GM12864 (cell line): ENCODE results near the gene UGT1A10.

ENCODE experiments used
- DNase-seq: peaks from one replicate; pipeline ENCODE4 v3.0.0-alpha.2; 2011; ENCODE audit warnings: low read depth
- H3K4me3 ChIP-seq: 2 replicates; pipeline ENCODE4 v1.5.1; 2011; ENCODE audit warnings: mild to moderate bottlenecking, low read depth, low read length, control low read depth
- TF ChIP-seq, protein P1 (sequence below): IDR thresholded peaks from 2 replicates; pipeline ENCODE4 v1.5.1; 2011; ENCODE audit warnings: low read depth, mild to moderate bottlenecking, moderate library complexity, low read length, control low read depth, inconsistent platforms; ENCODE audit errors: missing control alignments

Gene UGT1A10

DNA sequence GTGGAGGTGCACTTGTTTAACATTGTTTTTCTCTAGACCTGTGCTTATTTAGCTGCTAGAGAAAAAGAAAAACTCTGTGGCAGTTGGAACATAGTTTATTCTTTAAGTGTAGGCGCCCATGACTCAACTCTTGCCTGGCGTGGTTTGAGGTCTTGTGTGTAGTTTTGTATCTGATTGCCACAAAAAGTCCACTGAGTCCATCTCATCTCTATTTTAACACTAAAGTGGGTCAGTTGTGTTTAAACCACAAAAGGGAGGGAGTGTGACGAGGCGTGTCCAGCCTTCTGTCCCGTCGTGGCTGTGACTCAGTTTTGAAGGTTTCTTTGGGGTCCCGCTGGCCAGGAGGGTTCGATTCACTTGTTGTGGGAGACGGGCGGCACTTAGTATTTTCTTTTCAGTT lies 20.2 kb downstream of the UGT1A10 start:
- TF ChIP-seq, protein P1, sequence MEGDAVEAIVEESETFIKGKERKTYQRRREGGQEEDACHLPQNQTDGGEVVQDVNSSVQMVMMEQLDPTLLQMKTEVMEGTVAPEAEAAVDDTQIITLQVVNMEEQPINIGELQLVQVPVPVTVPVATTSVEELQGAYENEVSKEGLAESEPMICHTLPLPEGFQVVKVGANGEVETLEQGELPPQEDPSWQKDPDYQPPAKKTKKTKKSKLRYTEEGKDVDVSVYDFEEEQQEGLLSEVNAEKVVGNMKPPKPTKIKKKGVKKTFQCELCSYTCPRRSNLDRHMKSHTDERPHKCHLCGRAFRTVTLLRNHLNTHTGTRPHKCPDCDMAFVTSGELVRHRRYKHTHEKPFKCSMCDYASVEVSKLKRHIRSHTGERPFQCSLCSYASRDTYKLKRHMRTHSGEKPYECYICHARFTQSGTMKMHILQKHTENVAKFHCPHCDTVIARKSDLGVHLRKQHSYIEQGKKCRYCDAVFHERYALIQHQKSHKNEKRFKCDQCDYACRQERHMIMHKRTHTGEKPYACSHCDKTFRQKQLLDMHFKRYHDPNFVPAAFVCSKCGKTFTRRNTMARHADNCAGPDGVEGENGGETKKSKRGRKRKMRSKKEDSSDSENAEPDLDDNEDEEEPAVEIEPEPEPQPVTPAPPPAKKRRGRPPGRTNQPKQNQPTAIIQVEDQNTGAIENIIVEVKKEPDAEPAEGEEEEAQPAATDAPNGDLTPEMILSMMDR: no peak
- DNase-seq: no peak
- no peak overlapping the region for H3K4me3 ChIP-seq

DNA sequence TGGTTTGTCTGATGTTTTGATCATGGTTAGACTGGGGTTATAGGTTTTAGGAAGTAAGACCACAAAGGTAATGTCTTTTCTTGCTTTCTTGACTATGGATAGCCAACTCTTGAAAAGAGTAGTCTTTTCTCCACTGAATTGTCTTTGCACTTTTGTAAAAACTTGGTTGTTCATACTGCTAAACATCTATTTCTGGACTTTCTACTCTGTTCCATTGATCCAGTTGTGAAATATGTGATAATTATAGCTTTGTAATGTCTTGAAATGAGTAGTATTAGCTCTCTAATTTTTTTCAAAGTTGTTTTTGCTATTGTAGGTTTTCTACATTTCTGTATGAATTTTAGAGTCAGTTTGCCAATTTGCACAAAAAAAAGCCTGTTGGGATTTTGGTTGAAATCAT lies 22.4 kb downstream of the UGT1A10 start:
- TF ChIP-seq, protein P1: no peak
- no peak overlapping the region for H3K4me3 ChIP-seq
- no peak for DNase-seq

DNA sequence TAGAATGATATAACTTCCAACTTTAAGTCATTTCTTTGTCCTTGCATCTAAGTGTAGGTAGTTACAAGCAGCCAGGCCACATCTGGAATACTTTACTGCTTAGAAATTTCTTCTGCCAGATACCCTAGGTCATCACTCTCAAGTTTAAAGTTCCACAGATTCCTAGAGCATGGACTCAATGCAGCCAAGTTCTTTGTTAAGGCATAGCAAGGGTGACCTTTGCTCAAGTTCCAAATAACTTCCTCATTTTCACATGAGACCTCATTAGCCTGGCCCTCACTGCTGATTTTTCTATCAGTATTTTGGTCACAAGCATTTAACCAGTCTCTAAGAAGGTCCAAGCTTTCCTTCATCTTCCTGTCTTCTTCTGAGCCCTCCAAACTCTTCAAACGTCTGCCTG lies 27.7 kb downstream of the UGT1A10 start:
- DNase-seq: no peak
- TF ChIP-seq, protein P1: no peak
- H3K4me3 ChIP-seq: no peak overlapping the region

DNA sequence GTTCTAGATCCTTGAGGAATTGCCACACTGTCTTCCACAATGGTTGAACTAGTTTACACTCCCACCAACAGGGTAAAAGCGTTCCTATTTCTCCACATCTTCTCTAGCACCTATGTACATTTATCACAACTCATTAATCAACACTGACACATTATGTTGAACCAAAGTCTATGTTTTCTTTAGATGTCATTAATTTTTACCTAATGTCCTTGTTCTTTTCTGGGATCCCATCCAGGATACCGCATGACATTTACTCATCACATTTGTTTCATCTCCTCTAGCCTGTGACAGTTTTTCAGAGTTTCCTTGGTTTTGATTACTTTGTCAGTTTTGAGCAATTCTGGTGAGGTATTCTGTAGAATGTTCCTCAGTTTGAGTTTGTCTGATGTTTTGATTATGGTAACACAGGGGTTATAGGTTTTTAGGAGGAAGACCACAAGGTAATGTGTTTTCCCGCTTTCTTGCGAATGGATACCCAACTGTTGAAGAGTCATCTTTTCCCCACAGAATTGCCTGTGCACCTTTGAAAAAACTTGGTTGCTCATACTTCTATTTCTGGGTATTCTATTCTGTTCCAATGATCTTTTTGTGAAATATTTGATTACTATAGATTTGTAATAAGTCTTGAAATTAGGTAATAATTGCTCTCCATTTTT lies 32.5 kb downstream of the UGT1A10 start:
- DNase-seq: no peak
- TF ChIP-seq, protein P1: no peak
- H3K4me3 ChIP-seq: no peak overlapping the region

DNA sequence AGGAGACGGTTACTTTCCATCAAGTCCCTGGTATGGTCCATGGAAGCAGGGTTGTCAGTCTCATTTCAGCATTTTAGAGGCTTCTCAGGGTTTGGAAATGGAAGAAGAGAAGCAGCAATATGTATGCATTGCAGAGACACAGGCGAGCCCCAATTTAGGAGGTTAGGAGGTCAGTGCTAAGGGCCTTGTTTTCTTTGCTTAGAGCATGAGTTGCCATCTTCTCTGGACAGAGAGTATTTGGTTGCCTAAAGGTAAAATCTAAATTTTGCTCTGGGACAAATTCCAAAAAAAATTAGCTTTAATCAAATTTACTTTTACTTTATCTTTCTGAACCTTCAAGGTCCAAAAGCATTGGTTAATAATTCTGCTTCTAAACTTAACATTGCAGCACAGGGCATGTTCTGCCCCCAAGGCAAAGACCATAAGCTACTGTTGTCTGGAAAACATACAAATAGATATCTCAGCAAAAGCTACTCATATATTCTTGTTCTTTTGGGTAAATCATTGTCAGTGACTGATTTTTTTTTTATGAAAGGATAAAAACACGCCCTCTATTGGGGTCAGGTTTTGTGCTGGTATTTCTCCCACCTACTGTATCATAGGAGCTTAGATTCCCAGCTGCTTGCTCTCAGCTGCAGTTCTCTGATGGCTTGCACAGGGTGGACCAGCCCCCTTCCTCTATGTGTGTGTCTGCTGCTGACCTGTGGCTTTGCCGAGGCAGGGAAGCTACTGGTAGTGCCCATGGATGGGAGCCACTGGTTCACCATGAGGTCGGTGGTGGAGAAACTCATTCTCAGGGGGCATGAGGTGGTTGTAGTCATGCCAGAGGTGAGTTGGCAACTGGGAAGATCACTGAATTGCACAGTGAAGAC lies 35.3 kb downstream of the UGT1A10 start, which contains the start of gene UGT1A9:
TSS of gene UGT1A9 (plus strand) at position 609 of the 872 bp plus-strand sequence. CDS start at position 646, 37 bp downstream.
- no peak for DNase-seq
- TF ChIP-seq, protein P1: no peak
- H3K4me3 ChIP-seq: no peak within 1 kb of the TSS

DNA sequence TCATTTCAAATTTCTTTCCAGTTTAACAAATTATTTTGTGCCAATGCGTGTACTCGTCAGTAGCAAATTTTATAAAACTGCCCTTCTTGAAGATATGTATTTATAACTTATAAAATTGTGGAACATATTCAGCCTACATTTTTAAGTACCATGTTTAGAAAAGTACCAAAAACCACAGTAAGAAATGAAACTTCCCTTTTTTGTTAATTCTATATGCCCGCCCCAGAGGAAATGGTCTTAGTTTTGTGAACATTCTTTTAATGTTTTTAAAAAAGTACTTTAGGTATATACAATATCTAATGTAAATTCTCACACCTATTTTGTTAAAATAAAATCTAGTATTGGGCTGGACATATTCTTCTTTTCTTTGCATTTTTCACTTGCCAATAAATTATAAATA lies 36.6 kb downstream of the UGT1A10 start:
- H3K4me3 ChIP-seq: no peak overlapping the region
- DNase-seq: no peak
- TF ChIP-seq, protein P1: no peak
